Fibroblast of mammary gland (primary cell): Measurements from ENCODE around the gene CBY2.
"Not testable (repeated sequence)": the region's sequence is repeated elsewhere in the genome, so short reads cannot be mapped to it uniquely, and the experiment has no call there.

Source experiments
- DNase-seq: peaks from one replicate; pipeline ENCODE4 v3.0.0-alpha.2; 2010; ENCODE audit warnings: low read depth
- H3K4me3 ChIP-seq: 2 replicates; pipeline ENCODE4 v1.5.1; 2011; ENCODE audit warnings: low read depth, mild to moderate bottlenecking, low read length, moderate library complexity; ENCODE audit not compliant: control insufficient read depth
- TF ChIP-seq, protein P1 (sequence below): conservative IDR thresholded peaks from 2 replicates; pipeline ENCODE4 v1.5.1; 2011; ENCODE audit warnings: low read depth, low read length, inconsistent platforms; ENCODE audit not compliant: control insufficient read depth, insufficient read depth

Gene CBY2

DNA sequence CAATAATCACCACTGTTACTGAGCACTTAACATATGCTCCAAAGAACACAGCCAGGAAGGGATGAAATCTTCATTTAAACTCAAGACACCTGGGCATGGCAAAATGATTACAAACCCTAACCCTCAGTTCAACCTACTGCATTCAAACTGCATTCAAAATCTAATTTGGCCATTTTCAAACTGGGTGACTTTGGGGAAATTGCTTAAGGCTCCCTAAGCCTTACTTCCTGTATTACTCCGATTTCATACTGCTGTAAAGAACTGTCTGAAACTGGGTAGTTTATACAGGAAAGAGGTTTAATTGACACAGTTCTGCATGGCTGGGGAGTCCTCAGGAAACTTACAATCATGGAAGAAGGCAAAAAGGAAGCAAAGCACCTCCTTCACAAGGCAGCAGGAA is 50.4 kb downstream of the CBY2 start:
- TF ChIP-seq, protein P1, sequence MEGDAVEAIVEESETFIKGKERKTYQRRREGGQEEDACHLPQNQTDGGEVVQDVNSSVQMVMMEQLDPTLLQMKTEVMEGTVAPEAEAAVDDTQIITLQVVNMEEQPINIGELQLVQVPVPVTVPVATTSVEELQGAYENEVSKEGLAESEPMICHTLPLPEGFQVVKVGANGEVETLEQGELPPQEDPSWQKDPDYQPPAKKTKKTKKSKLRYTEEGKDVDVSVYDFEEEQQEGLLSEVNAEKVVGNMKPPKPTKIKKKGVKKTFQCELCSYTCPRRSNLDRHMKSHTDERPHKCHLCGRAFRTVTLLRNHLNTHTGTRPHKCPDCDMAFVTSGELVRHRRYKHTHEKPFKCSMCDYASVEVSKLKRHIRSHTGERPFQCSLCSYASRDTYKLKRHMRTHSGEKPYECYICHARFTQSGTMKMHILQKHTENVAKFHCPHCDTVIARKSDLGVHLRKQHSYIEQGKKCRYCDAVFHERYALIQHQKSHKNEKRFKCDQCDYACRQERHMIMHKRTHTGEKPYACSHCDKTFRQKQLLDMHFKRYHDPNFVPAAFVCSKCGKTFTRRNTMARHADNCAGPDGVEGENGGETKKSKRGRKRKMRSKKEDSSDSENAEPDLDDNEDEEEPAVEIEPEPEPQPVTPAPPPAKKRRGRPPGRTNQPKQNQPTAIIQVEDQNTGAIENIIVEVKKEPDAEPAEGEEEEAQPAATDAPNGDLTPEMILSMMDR, result no peak
- no peak overlapping the region for H3K4me3 ChIP-seq
- DNase-seq, result no peak

DNA sequence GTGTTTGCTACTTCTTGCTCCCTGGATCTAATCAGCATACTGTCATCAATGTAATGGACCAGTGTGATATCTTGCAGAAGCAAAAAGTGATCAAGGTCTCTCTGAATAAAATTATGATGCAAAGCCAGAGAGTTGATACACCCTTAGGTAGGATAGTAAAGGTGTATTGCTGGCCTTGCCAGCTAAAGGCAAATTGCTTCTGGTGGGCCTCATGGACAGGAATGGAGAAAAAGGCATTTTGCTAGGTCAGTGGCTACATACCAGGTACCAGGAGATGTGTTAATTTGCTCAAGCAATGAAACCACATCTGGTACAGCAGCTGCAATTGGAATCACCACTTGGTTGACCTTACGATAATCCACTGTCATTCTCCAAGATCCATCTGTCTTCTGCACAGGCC is 54.4 kb downstream of the CBY2 start:
- H3K4me3 ChIP-seq, DNase-seq: not testable (repeated sequence)

DNA sequence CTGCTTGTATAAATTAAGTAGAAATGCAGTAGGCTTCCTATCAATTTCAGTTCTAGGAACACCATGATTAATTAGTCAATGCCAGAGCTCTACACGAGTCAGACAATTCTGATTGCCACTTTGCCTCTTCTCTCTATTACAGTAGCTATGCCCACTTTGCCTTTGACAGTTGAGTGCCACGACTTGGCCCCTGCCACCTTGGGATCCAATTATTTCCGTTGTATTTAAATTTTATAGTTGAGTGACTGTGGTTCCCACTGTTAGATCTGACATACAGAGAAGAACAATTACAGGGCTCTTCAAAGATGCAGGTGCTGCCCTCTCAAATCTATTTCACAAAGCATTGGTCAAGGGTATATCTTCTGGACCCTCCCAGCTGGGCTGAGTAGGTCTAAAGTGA is 55.5 kb downstream of the CBY2 start:
- not testable (repeated sequence) for DNase-seq, H3K4me3 ChIP-seq

DNA sequence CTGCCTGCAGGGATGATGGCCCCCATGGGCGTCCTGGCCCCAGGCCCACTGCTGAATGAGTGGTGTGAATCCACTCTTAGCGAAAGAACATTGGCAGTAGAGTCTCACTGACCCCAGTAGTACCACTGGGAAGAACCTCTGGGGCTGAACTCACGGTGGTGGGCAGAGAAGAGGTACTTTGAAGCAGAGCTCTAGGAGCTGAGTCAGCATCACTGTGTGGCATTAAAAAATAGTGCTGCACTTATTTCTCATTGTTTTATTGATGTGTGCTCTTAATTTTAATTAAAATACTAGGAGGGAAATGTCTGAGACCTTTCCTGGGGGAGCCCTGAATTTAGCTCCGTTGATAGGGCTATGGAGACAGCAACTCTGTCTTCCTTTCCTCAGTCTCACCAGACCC is 61.3 kb downstream of the CBY2 start:
- H3K4me3 ChIP-seq, result no peak overlapping the region
- no peak for DNase-seq
- TF ChIP-seq, protein P1, result no peak
